Measurements from ENCODE around the gene CD69.

GRCh38 chr12:9761419-9761781 is 699 bp upstream of the CD69 start:
- TF ChIP-seq CTCF (IDR thresholded peaks at IDR 0.05; ENCODE audit: low read depth, low read length) = no peak
- TF ChIP-seq EZH2phosphoT487 (IDR thresholded peaks at IDR 0.05; ENCODE audit: low read depth) = no peak

All from OCI-LY3 (cell line).